ENCODE data around the gene ADAMTSL5.

DNA sequence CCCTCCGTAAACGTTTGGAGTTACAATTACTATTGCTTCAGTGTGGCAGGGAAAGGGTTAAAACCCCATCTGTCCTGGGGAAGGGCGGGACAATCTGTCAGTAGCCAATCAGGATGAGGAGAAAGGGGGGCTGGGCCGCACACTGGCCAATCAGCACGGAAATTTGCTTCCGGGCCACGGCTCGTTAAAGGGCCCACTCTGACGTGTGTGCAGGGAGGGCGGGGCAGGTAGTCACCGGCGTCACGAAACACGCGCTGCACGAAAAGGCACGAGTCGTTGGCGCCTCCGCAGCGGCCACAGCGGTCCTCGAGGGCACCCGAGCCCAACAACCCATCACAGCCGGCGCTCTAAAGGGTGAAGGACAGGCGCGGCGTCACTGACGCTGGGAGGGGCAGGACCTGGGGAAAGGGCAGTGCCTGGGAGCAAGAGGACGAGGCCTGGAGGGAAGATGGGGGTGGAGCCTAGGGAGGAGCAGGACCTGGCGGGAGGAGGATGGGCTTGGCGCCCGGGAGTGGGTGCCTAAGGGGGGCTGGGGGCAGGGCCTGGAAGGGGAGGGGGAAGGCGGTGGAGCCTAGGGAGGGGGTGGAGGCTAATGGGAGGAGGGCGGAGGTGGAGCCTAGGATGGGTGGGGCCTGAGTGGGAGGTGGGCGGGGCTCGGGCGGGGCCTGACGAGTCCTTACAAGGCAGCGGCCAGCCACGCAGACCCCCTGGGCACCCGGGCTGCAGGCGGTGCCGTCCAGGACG lies 4.9 kb downstream of the ADAMTSL5 start:
- TF ChIP-seq, protein P1, sequence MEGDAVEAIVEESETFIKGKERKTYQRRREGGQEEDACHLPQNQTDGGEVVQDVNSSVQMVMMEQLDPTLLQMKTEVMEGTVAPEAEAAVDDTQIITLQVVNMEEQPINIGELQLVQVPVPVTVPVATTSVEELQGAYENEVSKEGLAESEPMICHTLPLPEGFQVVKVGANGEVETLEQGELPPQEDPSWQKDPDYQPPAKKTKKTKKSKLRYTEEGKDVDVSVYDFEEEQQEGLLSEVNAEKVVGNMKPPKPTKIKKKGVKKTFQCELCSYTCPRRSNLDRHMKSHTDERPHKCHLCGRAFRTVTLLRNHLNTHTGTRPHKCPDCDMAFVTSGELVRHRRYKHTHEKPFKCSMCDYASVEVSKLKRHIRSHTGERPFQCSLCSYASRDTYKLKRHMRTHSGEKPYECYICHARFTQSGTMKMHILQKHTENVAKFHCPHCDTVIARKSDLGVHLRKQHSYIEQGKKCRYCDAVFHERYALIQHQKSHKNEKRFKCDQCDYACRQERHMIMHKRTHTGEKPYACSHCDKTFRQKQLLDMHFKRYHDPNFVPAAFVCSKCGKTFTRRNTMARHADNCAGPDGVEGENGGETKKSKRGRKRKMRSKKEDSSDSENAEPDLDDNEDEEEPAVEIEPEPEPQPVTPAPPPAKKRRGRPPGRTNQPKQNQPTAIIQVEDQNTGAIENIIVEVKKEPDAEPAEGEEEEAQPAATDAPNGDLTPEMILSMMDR (IDR thresholded peaks at IDR 0.05) = no peak
- TF ChIP-seq POLR2A (IDR thresholded peaks at IDR 0.05) (no peak), EP300 (IDR thresholded peaks at IDR 0.05) (no peak)

All from stomach (tissue), 4 donors.